ENCODE measurements around the gene BCL7A.

DNA sequence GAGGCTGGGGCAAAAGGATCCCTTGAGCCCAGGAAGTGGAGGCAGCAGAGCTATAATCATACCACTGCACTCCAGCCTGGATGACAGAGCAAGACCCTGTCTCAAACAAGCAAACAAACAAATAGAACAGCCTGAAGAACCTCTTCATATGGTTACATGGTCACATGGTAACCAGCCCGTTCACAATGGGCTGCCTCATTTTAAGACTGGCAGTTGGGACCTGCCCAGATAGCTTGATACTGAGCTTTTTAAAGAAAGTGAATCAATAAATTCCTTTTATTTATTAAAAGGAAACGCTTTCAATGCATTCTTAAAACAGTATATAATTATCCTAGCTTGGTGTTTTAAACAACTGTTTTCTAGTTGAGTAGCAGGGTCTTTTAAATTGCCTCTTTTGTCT is 67.4 kb downstream of the BCL7A start:
- TF ChIP-seq POLR2A (IDR thresholded peaks at IDR 0.05): no peak
- TF ChIP-seq, protein P1, sequence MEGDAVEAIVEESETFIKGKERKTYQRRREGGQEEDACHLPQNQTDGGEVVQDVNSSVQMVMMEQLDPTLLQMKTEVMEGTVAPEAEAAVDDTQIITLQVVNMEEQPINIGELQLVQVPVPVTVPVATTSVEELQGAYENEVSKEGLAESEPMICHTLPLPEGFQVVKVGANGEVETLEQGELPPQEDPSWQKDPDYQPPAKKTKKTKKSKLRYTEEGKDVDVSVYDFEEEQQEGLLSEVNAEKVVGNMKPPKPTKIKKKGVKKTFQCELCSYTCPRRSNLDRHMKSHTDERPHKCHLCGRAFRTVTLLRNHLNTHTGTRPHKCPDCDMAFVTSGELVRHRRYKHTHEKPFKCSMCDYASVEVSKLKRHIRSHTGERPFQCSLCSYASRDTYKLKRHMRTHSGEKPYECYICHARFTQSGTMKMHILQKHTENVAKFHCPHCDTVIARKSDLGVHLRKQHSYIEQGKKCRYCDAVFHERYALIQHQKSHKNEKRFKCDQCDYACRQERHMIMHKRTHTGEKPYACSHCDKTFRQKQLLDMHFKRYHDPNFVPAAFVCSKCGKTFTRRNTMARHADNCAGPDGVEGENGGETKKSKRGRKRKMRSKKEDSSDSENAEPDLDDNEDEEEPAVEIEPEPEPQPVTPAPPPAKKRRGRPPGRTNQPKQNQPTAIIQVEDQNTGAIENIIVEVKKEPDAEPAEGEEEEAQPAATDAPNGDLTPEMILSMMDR (IDR thresholded peaks at IDR 0.05): no peak
